GM18951 (cell line): ENCODE results near the gene ADIPOR2.

Experiments
- POLR2A ChIP-seq: IDR thresholded peaks from 4 replicates; pipeline ENCODE4 v1.6.1; 2011; ENCODE audit warnings: mild to moderate bottlenecking; ENCODE audit not compliant: insufficient read length, insufficient read depth; ENCODE audit errors: extremely low read depth
- in situ Hi-C: fragments of 300-500 bp; cut with MboI; formaldehyde crosslinking; loops from one replicate; pipeline ENCODE4 v1.12.0; 2022; ENCODE audit warnings: low sequenced_read_pairs, mixed read lengths, inconsistent platforms; ENCODE audit not compliant: unreplicated experiment

The ADIPOR2 gene

DNA sequence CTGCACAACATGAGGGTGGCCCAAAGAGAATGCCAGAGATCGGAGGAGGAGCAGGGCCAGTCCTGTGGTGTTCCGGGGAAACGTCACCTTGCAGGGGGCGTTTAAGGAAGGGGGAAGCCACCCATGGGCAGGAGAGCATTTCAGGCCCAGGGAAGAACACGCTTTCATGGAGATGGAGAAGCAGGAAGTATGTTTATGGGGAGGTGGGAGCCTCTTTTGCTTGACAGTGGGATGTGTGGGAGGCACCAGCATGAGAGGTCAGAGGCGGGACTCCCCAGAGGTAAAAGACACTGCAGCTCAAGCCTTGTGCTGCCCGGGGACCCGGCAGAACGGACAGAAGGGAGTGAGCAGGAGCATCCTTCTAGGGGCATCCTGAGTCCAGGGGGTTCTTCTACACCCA is 128.2 kb downstream of the ADIPOR2 start:
- in situ Hi-C loops, result loop anchor here (25.0 kb wide), 1 partner anchor 493 kb away; no protein-coding TSS in a partner anchor
- TF ChIP-seq POLR2A, result no peak

DNA sequence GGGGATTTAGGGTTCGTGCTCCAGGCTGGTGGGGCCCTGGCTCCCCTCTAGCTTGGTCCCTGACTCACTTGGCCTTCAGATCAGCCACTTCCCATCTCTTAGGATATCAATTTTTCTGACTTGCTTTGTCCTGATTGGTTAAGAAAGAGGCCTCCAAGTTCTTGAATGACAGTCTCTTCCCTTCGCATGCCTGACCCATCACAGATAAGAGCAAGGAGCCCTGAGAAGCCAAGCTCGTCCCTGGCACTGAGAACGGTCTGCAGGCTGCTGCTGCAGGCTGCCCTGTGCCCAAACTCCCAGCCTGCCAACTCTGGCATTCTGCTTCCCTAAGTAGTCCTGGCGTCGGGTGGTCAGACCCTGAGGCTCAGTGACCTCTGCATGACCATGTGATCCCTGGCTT is 128.7 kb downstream of the ADIPOR2 start:
- TF ChIP-seq POLR2A, result no peak
- in situ Hi-C loops, result loop anchor here (25.0 kb wide), 1 partner anchor 493 kb away; no protein-coding TSS in a partner anchor

DNA sequence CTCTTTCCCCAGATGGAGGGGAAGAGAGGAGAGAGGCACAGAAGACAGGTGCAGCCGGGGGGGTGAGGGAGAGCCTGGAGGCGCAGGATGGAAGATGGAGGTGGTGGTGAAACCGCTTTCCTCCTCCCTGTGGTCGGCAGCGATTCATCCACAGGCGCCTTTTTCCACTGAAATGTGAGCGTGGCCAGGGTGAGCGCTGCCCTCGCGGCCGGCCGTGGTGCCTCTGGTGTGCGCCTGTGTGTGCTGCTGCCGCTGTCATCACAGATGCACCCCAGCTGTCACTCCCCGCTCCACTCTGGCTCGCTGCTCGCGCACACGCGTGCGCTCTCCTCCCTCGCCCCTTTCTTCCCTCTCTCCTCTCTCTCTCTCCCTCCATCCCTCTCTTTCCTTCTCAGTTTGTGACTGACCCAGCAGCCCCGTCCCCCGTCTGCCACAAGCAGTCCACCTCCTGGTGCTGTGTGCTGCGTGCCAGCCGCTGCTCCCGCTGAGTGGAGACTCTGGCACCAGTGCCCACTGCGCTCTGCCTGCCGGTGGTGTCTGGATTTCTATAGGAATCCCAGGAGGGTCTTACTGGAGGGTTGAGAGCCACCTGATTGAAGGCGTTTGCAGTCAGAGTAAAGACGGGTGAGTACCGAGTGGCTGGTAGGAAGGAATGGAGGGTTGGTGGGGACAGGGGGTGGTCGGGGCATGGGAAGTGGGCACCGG is 129.5 kb downstream of the ADIPOR2 start, which contains the start of gene LRTM2:
TSS of gene LRTM2 (plus strand) at position 375 of the 705 bp plus-strand sequence. CDS start 7,584 bp downstream, outside the sequence.
- in situ Hi-C loops, result loop anchor here (25.0 kb wide), 1 partner anchor 492 kb away; no protein-coding TSS in a partner anchor
- no peak for TF ChIP-seq POLR2A

DNA sequence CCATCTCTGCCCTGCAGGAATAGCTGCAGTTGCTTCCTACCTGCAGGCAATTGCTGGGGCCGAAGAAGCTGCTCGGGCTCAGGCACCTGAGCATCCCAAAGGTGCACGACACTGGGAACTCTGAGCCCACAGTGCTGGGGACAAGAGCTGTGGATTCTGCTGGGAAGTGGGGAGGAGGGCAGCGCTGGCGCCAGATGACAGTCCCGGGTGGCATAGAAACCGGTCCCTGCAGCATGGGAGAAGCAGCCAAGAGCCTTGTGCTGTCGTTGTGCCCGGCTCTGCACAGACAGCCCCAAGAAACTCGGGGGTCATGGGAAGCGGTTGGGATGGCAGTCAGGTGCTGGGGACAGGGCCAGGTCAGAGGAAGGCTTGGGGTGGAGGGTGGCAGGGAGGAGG is 130.0 kb downstream of the ADIPOR2 start:
- in situ Hi-C loops, result loop anchor here (25.0 kb wide), 1 partner anchor 491 kb away; no protein-coding TSS in a partner anchor
- no peak for TF ChIP-seq POLR2A

DNA sequence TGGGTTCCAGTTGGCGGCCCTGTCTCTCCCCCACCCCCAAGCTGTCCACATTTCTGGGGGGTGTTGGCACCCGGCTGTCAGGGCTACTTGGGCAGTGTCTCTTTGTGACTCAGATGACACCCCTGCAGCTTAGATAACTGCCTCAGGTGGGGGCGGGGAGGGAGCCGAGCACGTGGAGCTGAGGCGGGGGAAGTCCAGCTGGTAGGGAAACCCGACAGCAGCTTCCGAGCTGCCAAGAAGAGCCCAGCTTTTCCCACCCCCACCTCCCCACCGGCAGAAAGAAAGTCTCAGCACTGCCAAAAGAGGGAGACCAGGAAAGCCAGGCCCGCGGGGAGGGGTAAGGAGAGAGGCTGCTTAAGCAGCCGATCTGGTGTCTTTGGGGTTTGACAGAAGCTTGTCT is 130.9 kb downstream of the ADIPOR2 start:
- TF ChIP-seq POLR2A, result no peak
- in situ Hi-C loops, result loop anchor here (25.0 kb wide), 1 partner anchor 490 kb away; no protein-coding TSS in a partner anchor

DNA sequence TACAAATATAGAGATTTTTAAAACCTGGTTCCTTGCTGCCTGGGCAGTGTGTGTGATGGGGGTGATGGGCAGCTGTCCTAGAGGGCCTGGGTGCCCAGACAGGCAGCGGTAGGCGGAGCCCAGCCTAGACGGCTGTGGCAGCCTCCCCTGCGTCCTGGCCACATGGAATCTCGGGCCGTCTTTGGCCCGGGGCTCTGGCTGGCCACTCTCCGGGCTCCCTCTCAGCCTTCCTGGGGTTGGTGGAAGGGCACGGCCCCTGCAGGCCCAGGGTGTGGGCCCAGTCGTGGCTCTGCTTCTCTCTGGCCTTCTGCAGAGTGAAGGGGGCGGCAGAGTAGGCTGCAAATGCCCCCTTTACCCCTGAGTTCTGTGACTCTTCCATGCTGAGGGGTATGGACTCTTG is 131.8 kb downstream of the ADIPOR2 start:
- TF ChIP-seq POLR2A, result no peak

DNA sequence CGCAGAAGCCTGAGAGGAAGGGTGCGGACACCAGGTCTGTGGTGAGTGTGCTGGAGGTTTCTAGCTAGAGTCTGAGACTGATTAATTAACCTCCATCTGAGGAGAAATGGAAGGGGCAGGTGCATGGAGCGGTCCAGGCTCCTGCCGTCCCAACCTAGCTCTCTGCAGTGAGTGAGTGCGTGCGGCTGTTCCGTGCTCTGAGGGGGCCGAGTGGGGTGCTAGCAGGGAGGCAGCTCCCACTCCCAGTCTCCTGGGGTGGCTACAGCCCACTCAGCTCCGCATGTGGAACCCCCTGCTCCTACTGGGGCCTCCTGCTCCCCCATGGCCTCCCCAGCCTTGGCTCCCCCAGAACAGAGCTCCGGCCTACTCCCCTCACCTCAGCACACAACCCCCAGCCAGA is 132.4 kb downstream of the ADIPOR2 start:
- TF ChIP-seq POLR2A, result no peak
- in situ Hi-C loops, result loop anchor here (25.0 kb wide), 1 partner anchor 489 kb away; no protein-coding TSS in a partner anchor

More for the DNA sequence above, 131.8 kb downstream of the ADIPOR2 start:
- in situ Hi-C loops, result loop anchor here (25.0 kb wide), 1 partner anchor 490 kb away; no protein-coding TSS in a partner anchor

DNA sequence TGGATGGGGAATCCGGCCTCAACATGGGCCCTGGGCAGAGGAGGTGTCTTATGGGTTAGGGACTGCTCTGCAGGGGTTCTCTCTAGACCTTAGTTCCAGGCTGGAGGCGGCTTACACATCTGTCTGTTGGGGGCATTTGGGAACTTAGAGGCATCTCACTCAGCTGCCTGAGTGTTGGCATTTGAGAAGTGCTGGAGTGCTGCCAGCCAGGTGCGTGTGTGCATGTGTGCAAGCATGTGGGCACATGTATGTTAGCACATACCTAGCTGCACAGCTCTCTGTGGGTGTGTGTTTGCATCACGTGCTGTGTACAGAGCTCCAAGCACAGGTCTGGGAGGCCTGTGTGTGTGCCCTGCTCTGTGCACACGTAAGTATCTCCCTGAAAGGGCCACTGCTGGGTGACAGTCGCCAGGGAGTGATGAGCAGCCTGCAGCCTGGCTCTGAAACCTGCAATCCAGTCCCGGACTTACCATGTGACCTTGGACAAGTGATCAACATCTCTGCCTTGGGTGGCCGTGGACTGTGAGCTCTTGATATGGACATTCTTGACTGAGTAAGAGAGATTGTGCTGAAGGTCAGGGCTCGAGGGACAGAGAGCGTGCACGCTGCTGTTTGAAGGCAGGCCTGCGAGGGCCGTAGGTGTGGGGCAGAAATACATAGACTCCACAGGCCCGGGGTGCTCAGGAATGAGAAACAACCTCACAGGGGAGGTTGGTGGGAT is 134.7 kb downstream of the ADIPOR2 start:
- in situ Hi-C loops, result no loop called here
- no peak for TF ChIP-seq POLR2A

DNA sequence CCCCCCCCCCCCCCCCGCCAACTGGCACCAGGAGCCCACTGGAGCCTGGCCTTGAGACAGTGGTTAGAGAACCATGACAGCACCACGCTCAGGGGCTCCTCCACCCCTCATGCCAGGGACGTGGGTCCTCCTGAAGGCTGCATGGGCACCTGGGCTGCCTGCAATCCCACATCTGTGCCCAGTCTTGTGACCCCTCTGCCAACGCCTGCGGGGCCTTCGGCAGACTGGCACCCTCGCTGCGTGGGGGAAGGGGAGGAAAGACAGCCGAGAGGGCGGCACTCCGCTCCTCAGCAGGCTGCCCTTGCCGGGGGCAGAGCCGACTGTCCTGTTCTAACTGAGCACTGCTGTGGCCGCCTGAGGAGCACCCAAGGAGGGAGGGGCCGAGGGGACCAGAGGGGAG is 135.5 kb downstream of the ADIPOR2 start:
- no peak for TF ChIP-seq POLR2A
- in situ Hi-C loops, result no loop called here

DNA sequence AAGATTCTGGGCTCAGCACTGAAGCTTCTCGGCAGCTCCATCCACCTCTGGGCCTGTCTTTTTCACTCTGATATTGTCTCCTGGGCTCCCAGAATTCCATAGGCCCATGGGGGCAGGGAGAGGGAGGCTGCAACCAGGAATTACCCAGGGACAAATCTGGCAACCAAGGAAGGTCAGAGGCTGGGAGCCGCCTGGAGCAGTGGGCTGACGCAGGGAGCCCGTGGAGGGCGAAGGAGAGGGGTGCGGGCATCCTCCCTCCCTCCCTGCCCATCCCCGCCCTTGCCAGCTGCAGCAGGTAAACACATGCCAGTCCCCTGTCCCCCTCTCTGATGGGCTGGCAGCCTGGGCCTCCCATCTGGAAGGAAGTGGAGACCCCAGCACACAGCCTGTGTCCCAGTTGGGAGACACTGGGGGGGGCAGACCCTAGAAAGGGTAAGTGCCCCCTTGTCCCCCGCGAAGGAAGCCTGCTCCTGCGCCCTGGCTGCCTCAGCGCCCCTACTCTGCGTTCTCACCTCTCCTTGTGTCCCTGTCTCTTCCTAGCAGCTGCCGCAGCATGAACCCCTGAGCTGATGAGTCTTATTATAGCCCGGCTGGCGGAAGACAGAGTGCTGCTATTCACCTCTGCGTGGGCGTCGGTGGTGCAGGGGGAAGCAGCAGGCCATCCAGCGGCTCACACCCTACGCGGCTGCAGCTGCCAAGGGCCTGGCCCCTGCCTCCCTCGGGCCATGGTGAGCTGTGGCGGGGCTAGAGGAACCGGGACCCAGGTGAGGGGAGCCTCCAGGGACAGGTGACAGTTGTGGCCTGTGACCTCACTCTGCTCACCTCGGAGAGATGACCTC is 136.2 kb downstream of the ADIPOR2 start:
- in situ Hi-C loops, result no loop called here
- TF ChIP-seq POLR2A, result no peak

DNA sequence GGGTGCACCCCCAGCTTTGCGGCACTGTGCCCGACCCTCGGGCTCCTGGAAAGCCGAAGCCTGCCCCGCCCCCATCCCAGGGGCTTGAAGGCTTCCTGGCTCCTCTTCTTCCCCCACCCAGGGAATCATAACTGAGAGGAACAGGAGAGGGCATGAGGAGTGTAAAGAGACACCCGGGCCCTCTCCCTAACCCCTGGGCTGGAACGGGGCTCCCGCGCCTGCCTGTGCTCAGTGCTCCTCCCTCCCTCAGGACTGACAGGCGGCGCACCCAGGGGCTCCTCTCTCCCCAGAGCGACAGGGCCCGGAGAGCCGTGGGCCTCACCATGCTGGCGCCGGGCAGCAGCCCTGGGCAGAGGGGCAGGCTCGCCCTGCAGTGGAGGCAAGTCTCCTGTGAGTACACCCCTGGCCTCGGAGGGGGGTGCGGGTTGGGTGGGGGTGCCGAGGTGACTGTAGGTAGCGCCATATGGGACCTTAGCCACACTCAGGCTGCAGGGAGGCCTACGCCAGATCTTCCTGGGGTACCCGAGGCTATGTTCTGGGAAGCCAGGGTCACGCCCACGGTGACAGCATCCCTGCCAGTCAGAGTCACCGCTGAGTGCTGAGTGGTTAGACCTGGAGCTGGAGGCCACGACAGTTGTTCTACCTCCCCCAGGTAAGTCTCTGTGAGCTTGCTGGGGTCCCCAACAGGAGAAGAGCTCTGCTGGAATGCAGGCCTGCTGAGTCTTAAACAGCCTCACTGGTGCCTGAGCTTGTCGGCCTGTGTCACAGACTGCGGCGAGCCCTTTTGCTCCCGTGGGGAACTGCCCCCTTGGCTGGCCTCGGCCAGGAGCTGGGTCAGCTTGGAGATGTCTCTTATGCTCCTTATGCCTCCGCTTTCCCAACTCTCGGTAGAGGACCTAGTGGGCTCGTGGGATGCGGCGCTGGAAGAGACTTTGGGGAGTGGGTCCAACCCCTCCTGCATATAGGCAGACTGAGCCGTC is 137.2 kb downstream of the ADIPOR2 start:
- no peak for TF ChIP-seq POLR2A
- in situ Hi-C loops, result no loop called here

DNA sequence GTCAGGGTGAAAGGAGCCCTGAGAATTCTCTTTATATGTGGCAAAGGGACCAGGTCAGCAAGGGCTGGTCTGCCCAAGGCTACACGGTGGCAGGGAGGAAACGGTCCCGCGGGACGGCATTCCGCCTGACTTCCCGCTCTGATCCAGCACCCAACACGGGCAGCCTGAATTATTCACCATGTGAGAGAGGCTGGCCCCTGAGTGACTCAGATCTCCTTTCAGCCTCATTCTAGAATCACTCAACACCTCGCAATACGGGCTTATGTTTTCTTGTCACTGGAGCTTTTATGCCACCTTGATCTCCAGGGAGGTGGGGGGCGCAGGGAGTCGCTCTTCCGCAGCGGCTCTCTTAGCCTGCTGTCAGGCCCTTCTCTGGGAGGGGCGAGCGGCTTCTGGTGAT is 138.0 kb downstream of the ADIPOR2 start:
- no peak for TF ChIP-seq POLR2A
- in situ Hi-C loops, result no loop called here

DNA sequence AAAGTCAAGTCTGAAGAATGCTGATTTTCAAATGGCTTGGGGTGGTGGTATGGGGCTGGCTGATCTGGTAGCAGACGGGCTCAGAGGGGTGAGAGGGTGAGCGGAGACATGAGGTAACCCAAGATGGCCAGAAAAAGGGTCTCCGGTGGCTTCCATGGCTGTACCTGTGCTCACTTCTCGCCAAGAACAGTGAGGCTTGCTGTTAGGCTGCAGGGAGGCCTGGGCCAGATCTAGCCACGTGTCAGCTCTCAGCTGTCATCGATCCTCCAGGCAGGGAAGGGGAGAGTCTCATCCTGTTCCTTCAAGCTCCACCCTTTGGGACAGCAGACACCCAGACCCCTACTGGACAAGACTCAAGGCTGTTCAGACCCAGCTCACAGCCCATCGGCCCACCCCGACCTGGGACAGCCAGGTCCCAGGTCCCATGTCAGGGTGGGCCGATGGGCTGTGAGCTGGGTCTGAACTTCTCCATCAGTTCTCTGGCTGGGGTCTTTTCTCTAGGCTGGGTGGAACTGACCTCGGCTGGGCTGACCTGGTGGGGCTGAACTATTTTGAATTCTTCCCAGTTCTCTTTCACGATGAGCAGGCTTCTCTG is 138.5 kb downstream of the ADIPOR2 start:
- TF ChIP-seq POLR2A, result no peak
- in situ Hi-C loops, result no loop called here
